OCI-LY1 (cell line): ENCODE measurements around the gene MMS19.

Experiments
- H2AFZ ChIP-seq: fragments of 200-600 bp; sonication (generic), shearing (Covaris generic); 2 replicates; pipeline ENCODE4 v1.6.0; 2014; ENCODE audit warnings: antibody characterized with exemption, mild to moderate bottlenecking, low read length
- H3F3A ChIP-seq: fragments of 200-600 bp; sonication (generic), shearing (Covaris generic); 2 replicates; pipeline ENCODE4 v1.6.0; 2014; ENCODE audit warnings: mild to moderate bottlenecking, antibody characterized with exemption, low read length, moderate library complexity; ENCODE audit not compliant: insufficient read depth
- H3K27ac ChIP-seq: fragments of 200-600 bp; sonication (generic); 2 replicates; pipeline ENCODE4 v1.5.1; 2014; ENCODE audit warnings: low read length, mixed run types, mild to moderate bottlenecking, low read depth; ENCODE audit not compliant: poor library complexity, severe bottlenecking
- H3K27me3 ChIP-seq: fragments of 200-600 bp; sonication (generic); 2 replicates; pipeline ENCODE4 v1.6.0; 2014; ENCODE audit warnings: antibody characterized with exemption, mild to moderate bottlenecking, low read length, moderate library complexity; ENCODE audit not compliant: insufficient read depth
- H3K36me3 ChIP-seq: fragments of 200-600 bp; sonication (generic); 2 replicates; pipeline ENCODE4 v1.6.1; 2014; ENCODE audit warnings: mild to moderate bottlenecking, antibody characterized with exemption, low read length, moderate library complexity, mixed read lengths; ENCODE audit not compliant: insufficient read depth
- H3K4me1 ChIP-seq: fragments of 200-600 bp; sonication (generic); 2 replicates; pipeline ENCODE4 v1.5.1; 2014; ENCODE audit warnings: mild to moderate bottlenecking, low read length, moderate library complexity; ENCODE audit not compliant: insufficient read depth, severe bottlenecking
- H3K4me2 ChIP-seq: fragments of 200-600 bp; sonication (generic), shearing (Covaris generic); 2 replicates; pipeline ENCODE4 v1.6.1; 2014; ENCODE audit warnings: low read length
- H3K4me3 ChIP-seq: fragments of 200-600 bp; sonication (generic); 2 replicates; pipeline ENCODE4 v1.5.1; 2014; ENCODE audit warnings: low read length, low read depth, mild to moderate bottlenecking, mixed read lengths; ENCODE audit not compliant: poor library complexity, severe bottlenecking
- H3K79me2 ChIP-seq: fragments of 200-600 bp; shearing (Covaris generic); 2 replicates; pipeline ENCODE4 v1.6.1; 2016; ENCODE audit warnings: mixed run types, low read length, mixed read lengths; ENCODE audit not compliant: insufficient read depth
- H3K9ac ChIP-seq: fragments of 200-600 bp; sonication (generic), shearing (Covaris generic); 2 replicates; pipeline ENCODE4 v1.6.1; 2014; ENCODE audit warnings: mild to moderate bottlenecking, low read length, mixed read lengths
- H3K9me2 ChIP-seq: fragments of 200-600 bp; sonication (generic), shearing (Covaris generic); 2 replicates; pipeline ENCODE4 v1.6.1; 2014; ENCODE audit warnings: low read depth, mild to moderate bottlenecking, low read length, mixed read lengths
- H3K9me3 ChIP-seq: fragments of 200-600 bp; shearing (Covaris generic); 2 replicates; pipeline ENCODE4 v1.6.1; 2014; ENCODE audit warnings: low read length, mixed read lengths
- H4K20me1 ChIP-seq: fragments of 200-600 bp; sonication (generic), shearing (Covaris generic); 2 replicates; pipeline ENCODE4 v1.6.0; 2016; ENCODE audit warnings: mild to moderate bottlenecking, low read length; ENCODE audit not compliant: insufficient read depth
- CTCF ChIP-seq: fragments of 200-600 bp; sonication (generic), shearing (Covaris generic); IDR thresholded peaks from 2 replicates; pipeline ENCODE4 v1.5.1; 2017; ENCODE audit warnings: mild to moderate bottlenecking, antibody characterized with exemption, low read length, moderate library complexity, mixed read lengths
- EZH2 ChIP-seq: fragments of 200-600 bp; sonication (generic), shearing (Covaris generic); IDR thresholded peaks from 2 replicates; pipeline ENCODE4 v1.8.0; 2017; ENCODE audit warnings: borderline replicate concordance, mixed run types, mild to moderate bottlenecking, antibody characterized with exemption, low read length, moderate library complexity, mixed read lengths

Gene MMS19

GRCh38 chr10:97434557-97434956 is 63.7 kb downstream of the MMS19 start:
- no peak overlapping the region for H3K4me3 ChIP-seq
- H3K27me3 ChIP-seq = no peaks in the 10 kb centered on the region
- no peak overlapping the region for H3K27ac ChIP-seq
- peaks cover 57% of the 10 kb centered on the region for H3K36me3 ChIP-seq
- H3K9me2 ChIP-seq = no peaks in the 10 kb centered on the region
- H3F3A ChIP-seq = no peaks in the 10 kb centered on the region
- H4K20me1 ChIP-seq = no peaks in the 10 kb centered on the region
- no peaks in the 10 kb centered on the region for H3K4me1 ChIP-seq
- no peaks in the 10 kb centered on the region for H3K9me3 ChIP-seq
- H3K4me2 ChIP-seq = no peak overlapping the region
- no peak overlapping the region for H3K9ac ChIP-seq
- peaks cover under 1% of the 10 kb centered on the region; the same call in 1 of the 2 replicates for H3K79me2 ChIP-seq
- H2AFZ ChIP-seq = no peak overlapping the region
- TF ChIP-seq EZH2 (no peak), CTCF (no peak)

- H3K27me3 ChIP-seq = no peaks in the 10 kb centered on the region
- no peak overlapping the region for H3K9ac ChIP-seq
- H4K20me1 ChIP-seq = no peaks in the 10 kb centered on the region
- no peaks in the 10 kb centered on the region for H3K4me1 ChIP-seq
- no peak overlapping the region for H3K4me2 ChIP-seq
- H3K4me3 ChIP-seq = no peak overlapping the region
- no peak overlapping the region for H3K27ac ChIP-seq
- H3F3A ChIP-seq = no peaks in the 10 kb centered on the region
- no peaks in the 10 kb centered on the region for H3K9me2 ChIP-seq
- H2AFZ ChIP-seq = no peak overlapping the region
- TF ChIP-seq EZH2 (no peak), CTCF (no peak)
- peaks cover 61% of the 10 kb centered on the region for H3K36me3 ChIP-seq
- H3K79me2 ChIP-seq = peaks cover 4% of the 10 kb centered on the region; the same call in 1 of the 2 replicates
- H3K9me3 ChIP-seq = no peaks in the 10 kb centered on the region
Observed at GRCh38 chr10:97434055-97434454, 64.2 kb downstream of the MMS19 start.

GRCh38 chr10:97428572-97428981 is 69.6 kb downstream of the MMS19 start:
- no peaks in the 10 kb centered on the region for H3K9me3 ChIP-seq
- peaks cover 50% of the 10 kb centered on the region for H3K36me3 ChIP-seq
- no peaks in the 10 kb centered on the region for H3F3A ChIP-seq
- H3K9ac ChIP-seq = peak overlapping the region; percentile 99
- H3K27me3 ChIP-seq = no peaks in the 10 kb centered on the region
- no peak overlapping the region for H2AFZ ChIP-seq
- TF ChIP-seq CTCF = no peak
- TF ChIP-seq EZH2 = no peak
- peak overlapping the region; percentile 16 for H3K27ac ChIP-seq
- H3K79me2 ChIP-seq = peaks cover 30% of the 10 kb centered on the region
- H3K9me2 ChIP-seq = no peaks in the 10 kb centered on the region
- peak overlapping the region; percentile 99 for H3K4me2 ChIP-seq
- H4K20me1 ChIP-seq = no peaks in the 10 kb centered on the region
- peak overlapping the region; percentile 100 for H3K4me3 ChIP-seq
- H3K4me1 ChIP-seq = peaks cover 24% of the 10 kb centered on the region
